Colon (tissue), 2 donors: ENCODE measurements around the gene SKIL.

ENCODE experiments used
- FAIRE-seq: peaks from 2 replicates; lab custom pipeline; 2012; peaks lifted over from hg19 to GRCh38; lab: Jason Lieb, UNC
- donor health status: control.
- donor health status: control.

SKIL gene

DNA sequence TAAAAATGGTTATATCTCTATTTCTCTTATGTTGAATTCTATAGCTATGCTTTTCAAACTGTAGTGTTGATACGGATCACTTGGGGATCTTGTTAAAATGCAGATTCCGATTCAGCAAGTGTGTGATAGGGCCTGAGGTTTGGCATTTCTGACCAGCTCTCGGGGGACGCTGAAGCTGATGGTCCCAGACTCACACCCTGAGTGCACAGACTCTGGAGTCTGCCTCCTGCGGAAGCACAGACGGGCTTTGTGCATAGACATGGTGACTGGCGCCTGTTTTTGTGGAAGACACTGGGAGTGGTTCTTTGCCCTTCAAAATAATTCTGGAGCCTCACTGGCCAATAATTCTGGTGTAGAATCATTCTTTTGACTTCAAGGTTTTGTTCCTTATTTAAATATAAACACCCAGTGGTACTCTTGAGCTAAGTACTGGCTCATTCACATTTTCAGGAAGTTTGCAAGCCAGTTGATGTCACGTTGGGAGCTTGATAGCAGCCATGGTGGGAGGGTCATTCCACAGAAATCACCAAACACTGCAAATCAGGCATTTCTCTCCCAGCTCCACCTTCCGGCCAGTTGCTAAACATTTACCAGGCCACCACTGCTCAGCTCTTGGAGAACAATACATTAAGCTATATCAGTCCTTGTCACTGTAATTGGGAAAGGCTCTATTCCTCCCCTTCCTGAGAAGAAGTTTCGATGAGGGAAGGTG lies 80.3 kb downstream of the SKIL start:
- no peak for FAIRE-seq

GRCh38 chr3:170438836-170439235 lies 81.3 kb downstream of the SKIL start:
- peak; percentile 36 for FAIRE-seq

DNA sequence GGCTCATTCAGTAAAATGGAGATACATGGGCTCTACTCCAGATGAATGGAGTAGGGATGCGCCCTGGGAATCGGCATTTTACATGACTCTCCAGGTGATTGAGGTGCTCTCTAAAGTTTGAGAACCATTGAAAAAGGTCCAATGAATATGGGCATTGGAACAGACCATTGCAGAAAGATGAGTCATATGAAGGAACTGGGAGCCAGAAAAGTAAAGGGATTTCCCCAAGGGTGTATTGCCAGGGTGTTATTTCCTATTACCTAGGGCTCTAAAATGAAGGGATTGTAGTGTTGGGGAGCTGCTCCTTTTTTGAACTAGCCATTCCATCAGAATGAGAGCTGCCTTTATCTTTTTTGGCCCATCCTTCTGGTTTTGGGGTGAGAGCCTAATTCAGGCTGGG lies 82.8 kb downstream of the SKIL start:
- FAIRE-seq: no peak

DNA sequence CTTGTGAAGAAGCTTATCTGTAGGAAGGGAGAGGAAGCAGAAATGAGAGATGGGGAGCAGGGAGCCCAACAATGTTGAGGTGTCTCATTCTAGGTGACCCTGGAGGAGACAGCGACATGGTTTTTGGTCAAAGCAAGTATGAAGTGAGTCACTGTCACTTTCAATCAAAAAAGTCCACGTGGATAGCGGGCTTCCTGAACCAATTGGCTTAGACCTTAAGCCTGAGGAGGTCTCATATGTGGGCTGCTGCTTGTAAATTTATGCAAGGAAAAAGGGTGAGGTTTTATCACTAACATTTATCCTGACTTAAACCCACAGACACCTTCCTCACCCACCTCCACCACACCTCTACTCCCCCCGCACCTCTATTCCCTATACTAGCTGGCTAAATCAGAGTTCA lies 83.9 kb downstream of the SKIL start:
- FAIRE-seq: no peak

DNA sequence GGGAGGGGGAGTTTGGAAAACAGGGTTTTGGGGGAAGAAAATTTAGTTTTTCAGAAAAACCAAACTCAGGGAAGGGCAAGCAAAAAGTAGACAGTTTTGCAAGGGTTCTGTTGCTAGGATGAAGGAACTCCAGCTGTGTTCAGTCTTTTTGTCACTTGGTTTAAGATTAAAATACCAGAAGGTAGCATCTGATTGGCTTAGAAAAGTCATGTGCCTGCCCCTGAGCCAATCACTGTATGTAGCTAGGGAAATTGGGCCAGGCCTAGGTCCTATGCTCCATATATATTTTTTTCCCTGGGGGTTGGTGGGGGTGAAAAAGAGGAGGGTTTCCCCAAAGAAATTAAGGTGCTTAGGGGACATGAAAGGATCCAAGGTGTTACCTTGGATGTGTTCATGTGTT lies 85.4 kb downstream of the SKIL start:
- FAIRE-seq: no peak

- no peak for FAIRE-seq
Measured at GRCh38 chr3:170443457-170443856, 85.9 kb downstream of the SKIL start.
